PFSK-1 (cell line): ENCODE results near the gene NPM3.

Experiments
- FOXP2 ChIP-seq: optimal IDR thresholded peaks from 2 replicates; pipeline ENCODE3; 2011; ENCODE audit warnings: borderline replicate concordance, control low read depth, inconsistent platforms; ENCODE audit not compliant: insufficient read depth; ENCODE audit errors: extremely low read length, extremely low read depth
- POLR2AphosphoS5 ChIP-seq: IDR thresholded peaks from 2 replicates; pipeline ENCODE4 v1.6.1; 2012; ENCODE audit warnings: low read depth, mild to moderate bottlenecking, control low read depth, low read length, moderate library complexity
- REST ChIP-seq, 2 experiments: IDR thresholded peaks; 2 replicates each; pipeline versions ENCODE4 v1.6.1 to v1.8.0; 2011 to 2012; ENCODE audit warnings: low read depth in 2 of 2, low read length in 2 of 2, control low read depth in 1 of 2, inconsistent platforms in 1 of 2, mild to moderate bottlenecking in 1 of 2, moderate library complexity in 1 of 2; ENCODE audit not compliant: insufficient read depth in 1 of 2

GRCh38 chr10:101793526-101793925, 10.3 kb upstream of the NPM3 start:
- TF ChIP-seq POLR2AphosphoS5 = no peak
- TF ChIP-seq REST (IDR thresholded peaks at IDR 0.05; ENCODE audit: insufficient read depth in 1 of 2, low read depth in 2 of 2, low read length in 2 of 2) = no peak
- no peak for TF ChIP-seq FOXP2
